Measurements from ENCODE around the gene SARM1. TPM values are rescaled to one million over a fixed set of nuclear protein-coding genes. Genes with fewer than 3 reads are reported as not detected.

The SARM1 gene
- total and polyA plus RNA-seq, 9 of the 15 experiments (the other 6 are each of a cell fraction or from before 2014, with no cell fraction given): 0.04 to 0.55 (median 0.11) TPM; not detected in 2

GRCh38 chr17:28342313-28342712 lies 29.2 kb upstream of the SARM1 start:
- DNase-seq (ENCODE audit: extremely low read depth in 1 of 4, low spot score in 3 of 4): no peak
- in situ Hi-C loops (cut with MboI): no loop called here
- H3K79me2 ChIP-seq (ENCODE audit: control insufficient read depth, insufficient read depth, low read length): peaks cover 4% of the 10 kb centered on the region; the same call in 1 of the 3 replicates
- H2AFZ ChIP-seq (ENCODE audit: low read depth, low read length): no peak overlapping the region
- TF ChIP-seq POLR2G (IDR thresholded peaks at IDR 0.05; ENCODE audit: low read depth, low read length) (0 out of 2 replicates have a peak, but pooled peaks have one; percentile 37), KDM1A (IDR thresholded peaks at IDR 0.05) (no peak), RBFOX2 (IDR thresholded peaks at IDR 0.05; ENCODE audit: low read depth, low read length) (0 out of 2 replicates have a peak, but pooled peaks have one; percentile 25)
- ChIA-PET POLR2A (interaction anchor here (1.5 kb wide), 1 partner anchor 19 kb away, joined by 3 read pairs; no protein-coding TSS in a partner anchor), CTCF (ENCODE audit: low intra/inter-chr PET ratio) (no interaction called here)
- ATAC-seq: no peak
- no peaks in the 10 kb centered on the region for H3K9me3 ChIP-seq (replicated peaks; ENCODE audit: control insufficient read depth, insufficient read depth, low read depth, low read length)
- H3K9me1 ChIP-seq (ENCODE audit: control insufficient read depth, insufficient read depth, low read length): peaks cover 2% of the 10 kb centered on the region
- intact Hi-C loops (cut with micrococcal nuclease): no loop called here
- H3K9ac ChIP-seq (ENCODE audit: insufficient read depth in 1 of 2, low read depth in 2 of 2, low read length in 2 of 2): peak overlapping the region in 1 of 2 experiments; percentile 4; a peak in 1 of 4 replicates
- FAIRE-seq: no peak
- no peak overlapping the region for H3K27ac ChIP-seq (ENCODE audit: extremely low read depth, low read depth, low read length)
- no peaks in the 10 kb centered on the region; the same call in none of the 2 replicates for H4K20me1 ChIP-seq (replicated peaks; ENCODE audit: control insufficient read depth, insufficient read depth, low read length)
- H3K27me3 ChIP-seq (ENCODE audit: control insufficient read depth in 2 of 2, insufficient read depth in 2 of 2, low read length in 2 of 2): no peaks in the 10 kb centered on the region
- no TSS peak for BruUV-seq (replicated peaks)
- 89% methylated on average over 14 of the region's 14 CpGs for WGBS (ENCODE audit: insufficient coverage, low coverage, missing lambda C conversion rate)
- H3K4me2 ChIP-seq (ENCODE audit: insufficient read depth, low read length): no peak overlapping the region
- H3K4me3 ChIP-seq: no peak overlapping the region
- peaks cover 71% of the 10 kb centered on the region for H3K36me3 ChIP-seq (ENCODE audit: control insufficient read depth, insufficient read depth, low read length)
- peaks cover 0 to 6% of the 10 kb centered on the region in 2 experiments; a peak in 2 of 5 replicates for H3K4me1 ChIP-seq (replicated peaks in 1 of 2; ENCODE audit: control insufficient read depth in 2 of 2, insufficient read depth in 2 of 2, low read length in 2 of 2)

GRCh38 chr17:28343491-28343932 lies 28.0 kb upstream of the SARM1 start:
- ChIA-PET CTCF (ENCODE audit: low intra/inter-chr PET ratio) (no interaction called here), POLR2A (interaction anchor here (0.9 to 2.8 kb wide), 5 partner anchors 8 to 18 kb away, joined by 3 to 14 read pairs (median 5); partner anchors contain the start of genes IFT20, POLDIP2 and TNFAIP1)
- DNase-seq (ENCODE audit: extremely low read depth in 1 of 4, low spot score in 3 of 4) (no peak), FAIRE-seq (no peak), ATAC-seq (no peak; the same call in 2 of the 3 replicates)
- in situ Hi-C loops (cut with MboI): no loop called here
- no TSS peak for BruUV-seq (replicated peaks)
- intact Hi-C loops (cut with micrococcal nuclease): no loop called here
- Histone ChIP-seq H3K9ac (ENCODE audit: insufficient read depth in 1 of 2, low read depth in 2 of 2, low read length in 2 of 2) (peak overlapping the region in 1 of 2 experiments; percentile 20; a peak in 1 of 4 replicates), H3K27ac (ENCODE audit: extremely low read depth, low read depth, low read length) (no peak overlapping the region), H3K9me1 (ENCODE audit: control insufficient read depth, insufficient read depth, low read length) (peaks cover 2% of the 10 kb centered on the region), H3K4me1 (replicated peaks in 1 of 2; ENCODE audit: control insufficient read depth in 2 of 2, insufficient read depth in 2 of 2, low read length in 2 of 2) (peaks cover 0 to 6% of the 10 kb centered on the region in 2 experiments; a peak in 2 of 5 replicates), H3K4me3 (no peak overlapping the region), H3K4me2 (ENCODE audit: insufficient read depth, low read length) (no peak overlapping the region), H2AFZ (ENCODE audit: low read depth, low read length) (no peak overlapping the region), H4K20me1 (replicated peaks; ENCODE audit: control insufficient read depth, insufficient read depth, low read length) (no peaks in the 10 kb centered on the region; the same call in none of the 2 replicates), H3K27me3 (ENCODE audit: control insufficient read depth in 2 of 2, insufficient read depth in 2 of 2, low read length in 2 of 2) (no peaks in the 10 kb centered on the region), H3K36me3 (ENCODE audit: control insufficient read depth, insufficient read depth, low read length) (peaks cover 80% of the 10 kb centered on the region), H3K79me2 (ENCODE audit: control insufficient read depth, insufficient read depth, low read length) (no peaks in the 10 kb centered on the region), H3K9me3 (replicated peaks; ENCODE audit: control insufficient read depth, insufficient read depth, low read depth, low read length) (no peaks in the 10 kb centered on the region)
- WGBS (ENCODE audit: insufficient coverage, low coverage, missing lambda C conversion rate): 94% methylated on average over 3 of the region's 10 CpGs
- TF ChIP-seq, protein P1, sequence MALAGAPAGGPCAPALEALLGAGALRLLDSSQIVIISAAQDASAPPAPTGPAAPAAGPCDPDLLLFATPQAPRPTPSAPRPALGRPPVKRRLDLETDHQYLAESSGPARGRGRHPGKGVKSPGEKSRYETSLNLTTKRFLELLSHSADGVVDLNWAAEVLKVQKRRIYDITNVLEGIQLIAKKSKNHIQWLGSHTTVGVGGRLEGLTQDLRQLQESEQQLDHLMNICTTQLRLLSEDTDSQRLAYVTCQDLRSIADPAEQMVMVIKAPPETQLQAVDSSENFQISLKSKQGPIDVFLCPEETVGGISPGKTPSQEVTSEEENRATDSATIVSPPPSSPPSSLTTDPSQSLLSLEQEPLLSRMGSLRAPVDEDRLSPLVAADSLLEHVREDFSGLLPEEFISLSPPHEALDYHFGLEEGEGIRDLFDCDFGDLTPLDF (CRISPR knock-in tag; IDR thresholded peaks at IDR 0.05): no peak
- TF ChIP-seq DACH1 (IDR thresholded peaks at IDR 0.05; ENCODE audit: partially characterized antibody) (no peak), DIDO1 (tag; IDR thresholded peaks at IDR 0.05; ENCODE audit: low read depth) (no peak), ZNF121 (CRISPR knock-in tag; conservative IDR thresholded peaks at IDR 0.05) (no peak), PTRF (tag; IDR thresholded peaks at IDR 0.05) (no peak), STAT5B (CRISPR knock-in tag; IDR thresholded peaks at IDR 0.05) (no peak), ZNF507 (tag; conservative IDR thresholded peaks at IDR 0.05) (no peak)
- TF ChIP-seq, protein P2, sequence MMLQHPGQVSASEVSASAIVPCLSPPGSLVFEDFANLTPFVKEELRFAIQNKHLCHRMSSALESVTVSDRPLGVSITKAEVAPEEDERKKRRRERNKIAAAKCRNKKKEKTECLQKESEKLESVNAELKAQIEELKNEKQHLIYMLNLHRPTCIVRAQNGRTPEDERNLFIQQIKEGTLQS (IDR thresholded peaks at IDR 0.05): no peak
- TF ChIP-seq, protein P2 (CRISPR knock-in tag; conservative IDR thresholded peaks at IDR 0.05): no peak
- TF ChIP-seq, protein P3, sequence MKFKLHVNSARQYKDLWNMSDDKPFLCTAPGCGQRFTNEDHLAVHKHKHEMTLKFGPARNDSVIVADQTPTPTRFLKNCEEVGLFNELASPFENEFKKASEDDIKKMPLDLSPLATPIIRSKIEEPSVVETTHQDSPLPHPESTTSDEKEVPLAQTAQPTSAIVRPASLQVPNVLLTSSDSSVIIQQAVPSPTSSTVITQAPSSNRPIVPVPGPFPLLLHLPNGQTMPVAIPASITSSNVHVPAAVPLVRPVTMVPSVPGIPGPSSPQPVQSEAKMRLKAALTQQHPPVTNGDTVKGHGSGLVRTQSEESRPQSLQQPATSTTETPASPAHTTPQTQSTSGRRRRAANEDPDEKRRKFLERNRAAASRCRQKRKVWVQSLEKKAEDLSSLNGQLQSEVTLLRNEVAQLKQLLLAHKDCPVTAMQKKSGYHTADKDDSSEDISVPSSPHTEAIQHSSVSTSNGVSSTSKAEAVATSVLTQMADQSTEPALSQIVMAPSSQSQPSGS (CRISPR knock-in tag; IDR thresholded peaks at IDR 0.05): no peak

Measured in K562 (cell line).